Pancreas (tissue), 10 donors: ENCODE results near the gene CRYBG3. TPM values are rescaled to one million over a fixed set of nuclear protein-coding genes. Genes with fewer than 3 reads are reported as not detected.

Experiments
- ATAC-seq, 4 donors: fragments of 200-7000 bp; cut with Tn5 transposase; one replicate each; pipeline versions ENCODE4 v1.8.0 to v1.9.1; 2020; ENCODE audit warnings: mild to moderate bottlenecking in 4 of 4, moderate library complexity in 4 of 4
- DNase-seq, 6 donors: peaks; one replicate each; pipeline ENCODE4 v3.0.0-alpha.2; 2020
- FAIRE-seq: peaks from 2 replicates; lab custom pipeline; 2012; peaks lifted over from hg19 to GRCh38; lab: Jason Lieb, UNC
- H3K27ac ChIP-seq, 4 donors: fragments of 200-600 bp; sonication (generic); 1 replicate in 3 of 4; 2 replicates in 1 of 4; pipeline versions ENCODE4 v1.5.0 to v1.8.0; 2020
- H3K27me3 ChIP-seq, 4 donors: fragments of 200-600 bp; one replicate each; pipeline ENCODE4 v1.8.0; 2021
- H3K36me3 ChIP-seq, 3 donors: fragments of 200-600 bp; sonication (generic) in 1 of 3; one replicate each; pipeline versions ENCODE4 v1.5.0 to v1.8.0; 2020 to 2021
- H3K4me1 ChIP-seq, 3 donors: fragments of 200-600 bp; one replicate each; pipeline ENCODE4 v1.8.0; 2021
- H3K4me3 ChIP-seq, 4 donors: fragments of 200-600 bp; sonication (generic) in 2 of 4; one replicate each; pipeline versions ENCODE4 v1.5.0 to v1.8.0; 2020 to 2021
- H3K9me3 ChIP-seq, 4 donors: fragments of 200-600 bp; one replicate each; pipeline ENCODE4 v1.8.0; 2021
- CTCF ChIP-seq, 4 donors: fragments of 200-600 bp; sonication (generic) in 3 of 4; IDR thresholded peaks; one replicate each; pipeline versions ENCODE4 v1.5.0 to v1.8.0; 2021; ENCODE audit warnings: antibody characterized with exemption in 4 of 4
- WGBS, 2 donors: extraction: QIAGEN DNeasy Blood & Tissue Kit; methylation state at CpG; one replicate each; pipeline ENCODE4 v1.1.7; 2013; 5-methylcytosine and 5-hydroxymethylcytosine counted together
- intact Hi-C, 3 donors: fragments of 100-400 bp; cut with DNase I; formaldehyde crosslinking; loops; one replicate each; pipeline versions ENCODE4 v1.11.1 to v1.14.2; 2022
- polyA plus RNA-seq, 2 donors: library from polyadenylated mRNA; stranded (reverse); fragments of 200-250 nt; gene quantifications; one replicate each; pipeline ENCODE4 v1.2.3, GENCODE V29; 2013
- total RNA-seq, 6 donors: library from RNA; stranded (reverse); fragmentation: NEBNext Ultra II Directional in 4 of 6; extraction: Animal tissue kit (Norgen Biotek cat#: 25700) in 4 of 6; gene quantifications; one replicate each; pipeline versions ENCODE4 v1.2.1 to v1.2.4, GENCODE V29; 2021 to 2023
- donor health status: healthy with polysubstance abuse.
- donor health status: DM: no; HTN: no; CAD: no; lungs with moderate emphysema.
- donor health status: DM: no; HTN: no; CAD: no.
- donor health status: control.
- donor health status: control.
- donor health status: Bipolar disorder and iron deficiency.
- donor health status: DM: yes; HTN: yes; CAD: no.
- donor health status: DM: no; HTN: no; CAD: no.
- donor health status: DM: no; HTN: no; CAD: no.
- donor health status: DM: yes; HTN: yes; CAD: no.

Gene CRYBG3
- total and polyA plus RNA-seq, 8 donors = 3.1 to 15.2 (median 10.2) TPM

DNA sequence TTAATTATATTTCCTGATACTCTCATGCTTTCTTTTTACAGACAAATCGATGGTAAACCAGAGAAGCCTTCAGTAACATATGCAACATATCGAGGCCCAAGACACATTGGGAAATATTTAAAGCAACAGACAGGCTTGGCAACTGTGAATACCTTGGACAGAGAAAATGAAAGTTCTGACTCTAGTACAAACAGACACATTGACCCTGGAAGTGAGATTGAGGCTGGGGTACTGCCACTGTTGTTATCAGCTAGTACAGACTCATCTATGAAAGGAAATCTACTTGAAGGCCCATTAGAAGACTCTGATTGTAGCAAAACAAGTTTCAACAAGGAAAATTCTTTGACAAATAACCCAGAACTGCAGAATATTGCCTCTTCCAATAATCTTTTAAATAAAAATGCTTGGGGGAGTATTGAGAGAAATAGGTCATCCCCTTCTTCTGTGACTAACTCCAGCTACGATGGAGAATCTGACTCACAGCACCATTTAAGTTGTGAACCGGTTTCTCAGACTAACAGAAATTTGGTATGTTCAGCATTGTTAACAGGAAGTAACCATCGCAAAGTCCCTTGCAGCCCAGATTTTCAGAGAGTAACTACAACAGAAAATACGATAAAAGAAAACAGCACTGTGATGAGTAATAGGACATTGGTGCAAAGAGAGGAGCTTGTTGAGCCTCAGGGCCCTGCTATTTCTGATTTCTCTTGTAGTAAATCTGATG lies 50.2 kb downstream of the CRYBG3 start:
- DNase-seq (no peak), ATAC-seq (peak in 3 of 4 donors; percentile 48 to 81 (median 71)), FAIRE-seq (no peak)
- Histone ChIP-seq H3K4me3 (no peak overlapping the region), H3K9me3 (no peaks in the 10 kb centered on the region), H3K4me1 (no peaks in the 10 kb centered on the region), H3K36me3 (no peaks in the 10 kb centered on the region), H3K27ac (no peak overlapping the region), H3K27me3 (no peaks in the 10 kb centered on the region)
- intact Hi-C loops = no loop called here
- WGBS, 2 donors = 90 to 94% methylated on average over 6 of the region's 6 CpGs
- TF ChIP-seq CTCF (IDR thresholded peaks at IDR 0.05) = no peak

GRCh38 chr3:97872525-97873042 lies 50.8 kb downstream of the CRYBG3 start:
- Histone ChIP-seq H3K9me3 (no peaks in the 10 kb centered on the region), H3K36me3 (no peaks in the 10 kb centered on the region), H3K4me3 (no peak overlapping the region), H3K27ac (no peak overlapping the region), H3K27me3 (no peaks in the 10 kb centered on the region), H3K4me1 (no peaks in the 10 kb centered on the region)
- intact Hi-C loops = no loop called here
- 91 to 100% methylated on average over 1 of the region's 1 CpG for WGBS, 2 donors
- FAIRE-seq (no peak), DNase-seq (no peak), ATAC-seq (no peak)
- no peak for TF ChIP-seq CTCF (IDR thresholded peaks at IDR 0.05)

- Histone ChIP-seq H3K4me1 (peaks cover 7 to 16% (median 16%) of the 10 kb centered on the region in 3 donors), H3K27ac (no peak overlapping the region), H3K4me3 (no peak overlapping the region), H3K9me3 (no peaks in the 10 kb centered on the region), H3K36me3 (no peaks in the 10 kb centered on the region), H3K27me3 (no peaks in the 10 kb centered on the region)
- intact Hi-C loops = no loop called here
- FAIRE-seq (no peak), DNase-seq (no peak), ATAC-seq (no peak)
- TF ChIP-seq CTCF (IDR thresholded peaks at IDR 0.05) = no peak
These were observed 58.5 kb downstream of the CRYBG3 start for GRCh38 chr3:97880267-97880666.

- intact Hi-C loops = no loop called here
- no peak for TF ChIP-seq CTCF (IDR thresholded peaks at IDR 0.05)
- 19 to 30% methylated on average over 5 of the region's 5 CpGs for WGBS, 2 donors
- DNase-seq (peak in 4 of 6 donors; percentile 11 to 54 (median 40)), ATAC-seq (peak; percentile 88 to 91 (median 90)), FAIRE-seq (no peak)
- Histone ChIP-seq H3K27me3 (no peaks in the 10 kb centered on the region), H3K4me1 (peaks cover 7 to 16% (median 16%) of the 10 kb centered on the region in 3 donors), H3K36me3 (peaks cover 0 to 17% (median 0%) of the 10 kb centered on the region in 3 donors), H3K27ac (peak overlapping the region in 2 of 4 donors; percentile 23 to 67), H3K4me3 (no peak overlapping the region), H3K9me3 (no peaks in the 10 kb centered on the region)
These were observed 61.3 kb downstream of the CRYBG3 start for GRCh38 chr3:97882975-97883598.
